Measurements from ENCODE around the gene ZFX.

ZFX gene

DNA sequence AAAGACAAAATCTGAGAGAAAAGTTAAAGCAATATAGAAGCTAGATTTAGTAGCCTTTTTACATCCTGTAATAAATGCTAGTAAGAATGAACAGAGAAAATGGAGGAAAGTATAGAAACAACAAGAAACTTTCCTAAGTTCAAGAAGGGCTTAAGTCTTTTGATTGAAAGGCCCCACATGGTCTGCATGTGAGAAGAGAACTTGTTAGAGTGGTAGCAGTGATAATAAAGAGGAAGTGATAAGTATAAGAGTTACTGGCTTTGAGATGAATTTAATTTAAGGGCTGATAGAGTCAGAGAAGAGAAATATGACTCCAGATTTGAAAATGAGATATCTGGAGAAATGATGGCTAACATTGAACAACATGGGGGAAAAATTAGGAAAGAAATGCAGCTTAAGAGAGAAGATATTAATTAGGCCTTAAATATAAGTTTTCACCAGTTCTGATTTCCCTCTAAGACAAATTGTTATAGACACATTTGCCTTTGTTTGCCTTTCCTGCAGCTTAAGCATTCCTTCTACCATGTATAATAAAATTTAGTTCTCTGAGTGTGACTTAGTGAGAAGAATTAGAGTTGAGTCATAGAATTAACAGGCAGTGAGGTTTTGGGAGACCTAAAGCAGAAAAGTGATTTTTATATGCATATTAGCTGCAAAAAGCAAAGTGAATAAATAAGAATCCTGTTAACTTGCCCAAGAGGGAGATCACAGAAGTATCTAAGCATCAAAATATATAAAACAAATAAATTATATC lies 18.4 kb downstream of the ZFX start:
- no peak overlapping the region for H3K4me3 ChIP-seq (ENCODE audit: low read depth, low read length)
- TF ChIP-seq, protein P1, sequence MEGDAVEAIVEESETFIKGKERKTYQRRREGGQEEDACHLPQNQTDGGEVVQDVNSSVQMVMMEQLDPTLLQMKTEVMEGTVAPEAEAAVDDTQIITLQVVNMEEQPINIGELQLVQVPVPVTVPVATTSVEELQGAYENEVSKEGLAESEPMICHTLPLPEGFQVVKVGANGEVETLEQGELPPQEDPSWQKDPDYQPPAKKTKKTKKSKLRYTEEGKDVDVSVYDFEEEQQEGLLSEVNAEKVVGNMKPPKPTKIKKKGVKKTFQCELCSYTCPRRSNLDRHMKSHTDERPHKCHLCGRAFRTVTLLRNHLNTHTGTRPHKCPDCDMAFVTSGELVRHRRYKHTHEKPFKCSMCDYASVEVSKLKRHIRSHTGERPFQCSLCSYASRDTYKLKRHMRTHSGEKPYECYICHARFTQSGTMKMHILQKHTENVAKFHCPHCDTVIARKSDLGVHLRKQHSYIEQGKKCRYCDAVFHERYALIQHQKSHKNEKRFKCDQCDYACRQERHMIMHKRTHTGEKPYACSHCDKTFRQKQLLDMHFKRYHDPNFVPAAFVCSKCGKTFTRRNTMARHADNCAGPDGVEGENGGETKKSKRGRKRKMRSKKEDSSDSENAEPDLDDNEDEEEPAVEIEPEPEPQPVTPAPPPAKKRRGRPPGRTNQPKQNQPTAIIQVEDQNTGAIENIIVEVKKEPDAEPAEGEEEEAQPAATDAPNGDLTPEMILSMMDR (IDR thresholded peaks at IDR 0.05; ENCODE audit: low read depth, low read length): no peak

DNA sequence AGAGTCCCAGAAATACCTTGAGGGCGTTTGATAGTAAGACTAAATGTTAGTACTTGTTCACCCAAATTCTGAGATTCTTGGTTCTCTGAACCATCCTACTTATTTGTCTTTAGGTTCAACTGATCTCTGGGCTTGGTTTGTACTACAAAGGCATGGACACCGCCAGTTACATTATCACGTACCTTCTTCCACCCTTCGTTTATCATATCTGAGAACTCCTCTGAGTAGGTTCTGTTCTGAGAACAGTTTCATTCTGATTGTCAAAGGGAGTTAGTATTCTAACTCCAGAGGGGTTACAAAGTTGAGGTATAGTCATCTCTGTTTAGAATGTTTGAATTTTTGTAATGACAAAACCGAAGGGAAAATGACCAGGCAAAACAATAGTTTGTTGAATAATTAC lies 19.3 kb downstream of the ZFX start:
- no peak overlapping the region for H3K4me3 ChIP-seq (ENCODE audit: low read depth, low read length)
- TF ChIP-seq, protein P1 (IDR thresholded peaks at IDR 0.05; ENCODE audit: low read depth, low read length): no peak

DNA sequence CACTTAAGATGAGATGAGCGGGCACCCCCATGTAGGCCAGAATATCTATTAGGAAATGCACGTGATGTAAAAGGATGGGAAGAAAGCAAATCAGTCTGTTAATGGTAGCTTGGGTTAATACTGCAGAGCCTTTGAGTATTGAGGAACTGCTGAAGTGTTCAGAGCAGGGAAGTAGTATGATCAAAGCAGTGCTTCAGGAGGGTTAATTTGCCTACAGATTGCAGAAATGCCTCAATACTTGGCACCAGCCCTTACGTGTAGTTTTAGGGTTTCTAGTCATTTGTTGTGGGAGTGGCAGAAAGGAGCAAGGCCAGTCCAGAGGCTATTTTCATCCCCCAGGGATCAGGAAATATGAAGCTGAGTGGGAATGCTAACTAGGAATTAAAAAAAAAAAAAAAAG lies 19.7 kb downstream of the ZFX start:
- H3K4me3 ChIP-seq (ENCODE audit: low read depth, low read length): no peak overlapping the region
- TF ChIP-seq, protein P1 (IDR thresholded peaks at IDR 0.05; ENCODE audit: low read depth, low read length): no peak

DNA sequence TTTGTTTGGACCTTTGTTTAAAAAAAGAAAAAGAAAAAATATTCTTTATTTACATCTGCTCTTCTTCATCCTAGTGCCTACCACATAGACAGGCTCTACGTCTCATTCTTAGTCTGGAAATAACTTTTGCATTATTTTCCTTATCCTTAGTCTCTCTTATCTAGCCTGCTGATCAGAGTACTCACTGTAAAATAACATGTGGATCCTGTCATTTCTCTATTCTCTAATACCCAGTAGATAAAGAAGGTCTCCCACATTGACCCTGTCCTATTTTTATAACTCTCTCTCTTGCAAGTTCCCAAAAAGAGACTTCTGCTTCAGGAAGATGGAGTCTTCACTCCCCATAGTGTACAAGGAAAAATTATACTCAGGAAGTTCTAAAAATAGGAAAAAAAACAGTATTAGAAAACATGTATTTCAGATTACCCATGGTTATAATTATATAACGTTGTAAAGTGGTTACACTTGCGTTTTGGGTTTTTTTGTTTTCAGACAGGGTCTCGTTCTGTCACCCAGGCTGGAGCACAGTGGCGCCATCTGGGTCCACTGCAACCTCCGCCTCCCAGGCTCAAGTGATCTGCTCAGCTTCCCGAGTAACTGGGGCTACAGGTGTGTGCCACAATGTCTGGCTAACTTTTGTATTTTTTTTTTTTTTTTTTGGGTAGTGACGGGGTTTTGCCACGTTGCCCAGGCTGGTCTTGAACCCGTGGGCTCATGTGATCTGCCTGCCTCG lies 23.8 kb downstream of the ZFX start:
- TF ChIP-seq, protein P1 (IDR thresholded peaks at IDR 0.05; ENCODE audit: low read depth, low read length): no peak
- no peak overlapping the region for H3K4me3 ChIP-seq (ENCODE audit: low read depth, low read length)

DNA sequence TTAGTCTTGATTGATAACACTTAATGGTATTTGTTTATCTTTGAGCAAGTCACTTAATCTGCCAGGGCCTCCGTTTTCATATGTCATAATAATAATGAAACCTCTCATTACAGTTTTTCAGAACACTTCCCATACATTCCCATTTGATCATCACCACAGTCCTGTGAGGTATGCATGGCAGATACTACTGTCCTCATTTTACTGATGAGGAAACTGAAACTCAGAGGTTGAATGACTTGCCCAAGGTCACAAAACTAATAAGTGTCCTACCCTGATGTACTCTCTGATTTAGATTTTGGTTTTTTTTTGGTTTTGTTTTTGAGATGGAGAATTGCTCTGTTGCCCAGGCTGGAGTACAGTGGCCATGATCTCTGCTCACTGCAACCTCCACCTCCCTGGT lies 25.7 kb downstream of the ZFX start:
- TF ChIP-seq, protein P1 (IDR thresholded peaks at IDR 0.05; ENCODE audit: low read depth, low read length): no peak

DNA sequence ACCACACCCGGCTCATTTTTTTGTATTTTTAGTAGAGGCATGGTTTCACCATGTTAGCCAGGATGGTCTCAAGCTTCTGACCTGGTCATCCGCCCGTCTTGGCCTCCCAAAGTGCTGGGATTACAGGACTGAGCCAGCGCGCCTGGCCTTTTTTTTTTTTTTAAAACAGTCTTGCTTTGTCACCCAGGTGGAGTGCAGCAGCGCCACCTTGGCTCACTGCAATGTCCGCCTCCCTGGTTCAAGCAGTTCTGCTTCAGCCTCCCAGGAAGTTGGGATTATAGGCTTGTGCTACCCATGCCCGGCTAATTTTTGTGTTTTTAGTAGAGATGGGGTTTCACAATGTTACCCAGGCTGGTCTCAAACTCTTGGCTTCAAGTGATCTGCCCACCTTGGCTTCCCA lies 28.9 kb downstream of the ZFX start:
- TF ChIP-seq, protein P1 (IDR thresholded peaks at IDR 0.05; ENCODE audit: low read depth, low read length): no peak
- H3K4me3 ChIP-seq (ENCODE audit: low read depth, low read length): no peak overlapping the region

More for the DNA sequence above, 25.7 kb downstream of the ZFX start:
- H3K4me3 ChIP-seq (ENCODE audit: low read depth, low read length): no peak overlapping the region

DNA sequence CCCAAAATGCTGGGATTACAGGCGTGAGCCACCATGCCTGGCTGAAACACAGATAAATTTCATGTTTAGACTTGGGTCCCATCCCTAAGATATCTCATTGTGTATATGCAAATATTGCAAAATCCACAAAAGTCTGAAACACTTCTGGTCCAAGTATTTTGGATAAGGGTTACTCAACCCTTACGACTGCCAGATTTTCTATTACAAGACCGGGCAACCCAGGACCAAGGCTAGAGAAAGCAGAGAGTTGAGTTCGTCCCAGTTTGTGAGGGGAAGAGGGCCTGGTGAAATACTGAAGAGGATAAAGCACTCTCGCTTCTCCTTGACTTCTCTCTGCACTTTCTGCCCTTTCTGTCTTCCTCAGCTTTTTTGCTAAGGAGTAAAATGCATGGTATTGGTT lies 34.5 kb downstream of the ZFX start:
- TF ChIP-seq, protein P1 (IDR thresholded peaks at IDR 0.05; ENCODE audit: low read depth, low read length): no peak
- H3K4me3 ChIP-seq (ENCODE audit: low read depth, low read length): no peak overlapping the region
